ENCODE data around the gene HAGH. TPM values are rescaled to one million over a fixed set of nuclear protein-coding genes. Genes with fewer than 3 reads are reported as not detected.

Gene HAGH
- total RNA-seq, 4 donors from 2014 or later: 124 to 245 (median 175) TPM

DNA sequence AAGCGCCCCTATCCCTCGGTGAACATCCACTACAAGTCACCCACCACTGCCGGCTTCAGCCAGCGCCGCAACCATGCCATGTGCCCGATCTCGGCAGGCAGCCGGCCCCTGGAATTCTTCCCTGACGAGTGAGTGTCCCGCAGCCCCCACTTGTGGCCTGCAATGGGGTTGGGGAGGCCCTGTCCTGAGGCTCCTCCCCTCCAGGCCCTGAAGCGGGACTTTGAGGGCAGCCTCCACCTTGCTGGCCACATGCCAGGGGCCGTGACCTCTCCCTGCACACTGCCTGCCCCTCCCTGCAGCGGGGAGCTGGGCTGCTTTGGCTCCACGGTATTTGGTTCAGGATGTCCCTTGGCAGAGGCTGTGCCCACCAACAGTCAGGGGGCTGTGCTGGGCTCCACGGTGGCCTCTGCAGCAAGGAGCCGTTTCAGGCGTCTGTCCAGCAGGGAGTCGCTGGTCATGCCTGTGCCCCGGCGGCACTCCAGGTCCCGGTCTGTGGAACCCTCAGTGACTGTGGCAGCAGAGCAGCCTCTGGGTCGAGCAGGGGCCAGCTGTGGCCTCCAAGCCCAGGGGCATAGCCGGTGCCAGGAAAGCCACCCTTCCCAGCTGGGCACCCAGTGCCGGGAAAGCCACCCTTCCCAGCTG is 63.6 kb downstream of the HAGH start:
- ATAC-seq: no peak
- H3K4me3 ChIP-seq: no peak overlapping the region
- peak overlapping the region in 1 of 4 donors; percentile 33 for H3K27ac ChIP-seq
- no peaks in the 10 kb centered on the region for H3K9me3 ChIP-seq
- H3K36me3 ChIP-seq: peaks cover 0 to 100% of the 10 kb centered on the region in 2 donors
- TF ChIP-seq EP300 (IDR thresholded peaks at IDR 0.05) (no peak), CTCF (IDR thresholded peaks at IDR 0.05) (no peak), POLR2A (IDR thresholded peaks at IDR 0.05) (no peak), POLR2AphosphoS5 (IDR thresholded peaks at IDR 0.05) (no peak)
- peaks cover 0 to 12% (median 0%) of the 10 kb centered on the region in 3 donors for H3K4me1 ChIP-seq
- 47% methylated on average over 3 of the region's 24 CpGs; no CpG with 5 or more reads in 1 of the 2 donors for WGBS, 2 donors (ENCODE audit: low coverage in 1 of 2)
- no peaks in the 10 kb centered on the region for H3K27me3 ChIP-seq

GRCh38 chr16:1762196-1762878 is 64.3 kb downstream of the HAGH start:
- 92 to 100% methylated on average over 1 to 5 of the region's 30 CpGs for WGBS, 2 donors (ENCODE audit: low coverage in 1 of 2)
- no peaks in the 10 kb centered on the region for H3K9me3 ChIP-seq
- H3K4me1 ChIP-seq: peaks cover 0 to 12% (median 0%) of the 10 kb centered on the region in 3 donors
- no peak overlapping the region for H3K4me3 ChIP-seq
- no peak overlapping the region for H3K27ac ChIP-seq
- no peaks in the 10 kb centered on the region for H3K27me3 ChIP-seq
- TF ChIP-seq POLR2AphosphoS5 (IDR thresholded peaks at IDR 0.05) (no peak), POLR2A (IDR thresholded peaks at IDR 0.05) (no peak), EP300 (IDR thresholded peaks at IDR 0.05) (no peak), CTCF (IDR thresholded peaks at IDR 0.05) (no peak)
- H3K36me3 ChIP-seq: peaks cover 0 to 100% of the 10 kb centered on the region in 2 donors
- no peak for ATAC-seq

GRCh38 chr16:1761751-1762150 is 64.9 kb downstream of the HAGH start:
- H3K27ac ChIP-seq: no peak overlapping the region
- 76 to 100% methylated on average over 2 to 3 of the region's 15 CpGs for WGBS, 2 donors (ENCODE audit: low coverage in 1 of 2)
- H3K36me3 ChIP-seq: peaks cover 0 to 100% of the 10 kb centered on the region in 2 donors
- H3K27me3 ChIP-seq: no peaks in the 10 kb centered on the region
- H3K4me1 ChIP-seq: peaks cover 0 to 12% (median 0%) of the 10 kb centered on the region in 3 donors
- ATAC-seq: no peak
- H3K4me3 ChIP-seq: no peak overlapping the region
- H3K9me3 ChIP-seq: no peaks in the 10 kb centered on the region
- TF ChIP-seq CTCF (IDR thresholded peaks at IDR 0.05): no peak
- no peak for TF ChIP-seq POLR2A (IDR thresholded peaks at IDR 0.05)
- no peak for TF ChIP-seq EP300 (IDR thresholded peaks at IDR 0.05)
- no peak for TF ChIP-seq POLR2AphosphoS5 (IDR thresholded peaks at IDR 0.05)

- no peak for ATAC-seq
- Histone ChIP-seq H3K27ac (no peak overlapping the region), H3K4me1 (peaks cover 0 to 12% (median 0%) of the 10 kb centered on the region in 3 donors), H3K4me3 (no peak overlapping the region), H3K36me3 (peaks cover 0 to 100% of the 10 kb centered on the region in 2 donors), H3K27me3 (no peaks in the 10 kb centered on the region), H3K9me3 (no peaks in the 10 kb centered on the region)
- TF ChIP-seq CTCF (IDR thresholded peaks at IDR 0.05): no peak
- no peak for TF ChIP-seq POLR2AphosphoS5 (IDR thresholded peaks at IDR 0.05)
- TF ChIP-seq EP300 (IDR thresholded peaks at IDR 0.05): no peak
- WGBS, 2 donors (ENCODE audit: low coverage in 1 of 2): 85 to 100% methylated on average over 2 to 4 of the region's 15 CpGs
Measured at GRCh38 chr16:1760911-1761310, 65.7 kb downstream of the HAGH start.
